ENCODE measurements around the gene LPA.

The LPA gene

GRCh38 chr6:160509610-160510009 lies 154.5 kb downstream of the LPA start:
- DNase-seq, result no peak

GRCh38 chr6:160508599-160508998 lies 155.5 kb downstream of the LPA start:
- DNase-seq, result no peak

GRCh38 chr6:160507420-160507819 lies 156.7 kb downstream of the LPA start:
- no peak for DNase-seq

- DNase-seq, result no peak
These were observed 158.1 kb downstream of the LPA start for GRCh38 chr6:160505970-160506369.

- DNase-seq, result no peak
These were observed 163.4 kb downstream of the LPA start for GRCh38 chr6:160500639-160501038.

GRCh38 chr6:160494576-160494975 lies 169.5 kb downstream of the LPA start:
- DNase-seq, result no peak

GRCh38 chr6:160489091-160489490 lies 175.0 kb downstream of the LPA start:
- DNase-seq, result no peak

GRCh38 chr6:160487116-160487515 lies 177.0 kb downstream of the LPA start:
- DNase-seq, result no peak

Measured in hematopoietic multipotent progenitor cell treated with erythropoietin and hydrocortisone succinate and interleukin-3 and kit ligand, for 6 days (in vitro differentiated cells).